Measurements from ENCODE around the gene ADAMTS12. TPM values are rescaled to one million over a fixed set of nuclear protein-coding genes. Genes with fewer than 3 reads are reported as not detected.

The ADAMTS12 gene
- total RNA-seq, 2 experiments from 2014 or later, result not detected

DNA sequence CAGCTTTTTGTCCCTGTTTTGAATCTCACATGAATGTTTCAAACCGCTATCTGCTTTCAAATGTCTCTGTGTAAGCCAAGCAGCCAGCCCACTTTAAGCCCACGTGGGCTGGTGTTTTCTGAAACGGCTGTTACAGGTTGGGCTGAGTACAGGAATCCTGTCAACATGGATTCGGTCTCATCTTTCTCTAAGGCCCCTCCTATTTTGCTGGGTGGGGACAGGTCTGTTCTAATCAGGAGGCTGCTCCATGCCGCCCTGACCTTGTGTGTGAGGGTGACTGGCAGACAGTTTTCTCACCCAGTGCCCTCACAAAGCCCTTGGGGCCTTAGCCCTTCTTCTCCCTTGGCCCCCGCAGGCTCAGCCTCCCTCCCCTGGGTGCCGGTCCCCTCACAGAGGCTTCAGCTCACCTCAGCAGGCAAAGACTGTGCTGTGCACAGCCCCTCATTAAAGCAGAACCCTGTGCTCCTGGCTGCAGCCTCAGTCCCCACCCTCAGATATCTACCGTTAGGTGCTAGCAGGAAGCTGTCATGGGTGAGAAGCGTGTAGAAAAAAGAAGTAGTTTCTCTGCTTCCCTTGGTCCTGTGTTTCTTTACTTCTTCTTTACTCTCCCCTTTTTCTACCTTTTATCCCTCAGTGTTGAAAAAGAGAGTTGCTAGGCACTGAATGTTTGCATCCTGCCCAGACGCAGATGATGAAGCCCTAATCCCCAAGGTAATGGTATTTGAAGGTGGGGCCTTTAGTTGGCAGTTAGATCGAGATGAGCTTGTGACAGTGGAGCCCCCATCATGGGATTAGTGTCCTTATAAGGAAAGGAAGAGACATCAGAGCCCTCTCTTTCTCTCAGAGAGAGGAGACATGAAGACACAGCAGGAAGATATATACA, 205.7 kb downstream of the ADAMTS12 start:
- no peak overlapping the region for H3K27ac Mint-ChIP-seq
- no peaks in the 10 kb centered on the region for H3K27me3 Mint-ChIP-seq
- ChIA-PET CTCF (interaction anchor here (0.6 kb wide), 1 partner anchor 120 kb away, joined by 4 read pairs; no protein-coding TSS in a partner anchor), POLR2A (no interaction called here)
- no peak overlapping the region for H3K4me3 Mint-ChIP-seq
- no peak for DNase-seq
- no peaks in the 10 kb centered on the region for H3K9me3 Mint-ChIP-seq
- H3K36me3 Mint-ChIP-seq (ENCODE audit: low read depth), result no peaks in the 10 kb centered on the region
- H3K4me1 Mint-ChIP-seq, result no peaks in the 10 kb centered on the region

DNA sequence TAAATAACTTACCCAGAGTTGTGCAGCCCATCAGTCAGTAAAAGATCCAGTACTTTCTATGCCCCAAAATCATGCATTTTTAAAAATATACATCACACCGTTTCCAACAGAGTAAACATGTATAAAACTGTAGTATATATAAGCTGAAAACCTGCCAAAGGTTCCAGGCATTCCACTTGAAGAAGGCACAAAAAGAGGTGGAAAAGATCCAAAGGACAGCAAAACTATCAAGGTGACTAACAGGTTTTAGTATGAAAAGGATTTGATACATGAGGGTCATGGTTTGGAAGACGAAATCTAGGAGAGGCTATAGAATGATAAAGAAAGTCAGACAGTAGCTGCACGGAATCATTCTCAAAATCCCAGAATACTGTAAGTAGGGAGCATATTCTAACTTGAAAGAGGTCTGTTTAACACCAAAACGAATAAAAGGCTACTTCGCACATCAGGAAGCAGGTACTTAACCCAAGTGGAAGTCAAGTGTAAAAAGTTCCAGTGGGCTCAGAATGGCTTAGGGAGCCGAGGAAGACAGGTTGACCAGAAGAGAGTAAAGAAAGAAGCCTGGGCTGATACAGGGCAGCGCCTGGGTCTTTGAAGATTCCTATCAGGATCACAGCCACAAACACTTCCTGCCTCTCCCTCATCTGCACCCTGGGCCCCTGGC, 207.2 kb downstream of the ADAMTS12 start:
- Mint-ChIP-seq H3K27ac (no peak overlapping the region), H3K4me3 (no peak overlapping the region), H3K4me1 (no peaks in the 10 kb centered on the region), H3K9me3 (no peaks in the 10 kb centered on the region), H3K27me3 (no peaks in the 10 kb centered on the region), H3K36me3 (ENCODE audit: low read depth) (no peaks in the 10 kb centered on the region)
- POLR2A ChIA-PET, result no interaction called here
- no peak for DNase-seq
- CTCF ChIA-PET, result no interaction called here

DNA sequence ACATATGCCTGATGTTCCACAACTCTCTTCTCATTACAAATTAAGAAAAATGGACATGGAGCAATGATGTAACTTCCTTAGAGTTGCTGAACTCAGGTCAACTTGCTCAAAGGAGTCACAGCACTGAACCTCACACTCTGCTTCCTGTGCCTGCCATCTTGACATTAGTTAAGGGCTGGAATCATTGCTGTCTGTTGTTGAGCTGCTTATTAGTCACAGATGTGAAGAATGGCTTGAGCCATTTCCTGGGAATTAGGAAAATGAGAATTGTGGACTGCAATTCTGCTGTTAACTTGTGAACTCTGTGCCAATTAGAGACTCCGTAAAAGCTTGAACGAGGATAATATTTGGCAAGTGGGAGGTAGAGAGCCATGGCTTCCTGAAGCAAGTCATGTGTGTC, 212.0 kb downstream of the ADAMTS12 start:
- ChIA-PET CTCF (no interaction called here), POLR2A (no interaction called here)
- Mint-ChIP-seq H3K27ac (no peak overlapping the region), H3K36me3 (ENCODE audit: low read depth) (no peaks in the 10 kb centered on the region), H3K9me3 (no peaks in the 10 kb centered on the region), H3K4me3 (no peak overlapping the region), H3K4me1 (no peaks in the 10 kb centered on the region), H3K27me3 (peaks cover 2% of the 10 kb centered on the region)
- no peak for DNase-seq

GRCh38 chr5:33675958-33676464, 215.8 kb downstream of the ADAMTS12 start:
- Mint-ChIP-seq H3K4me1 (no peaks in the 10 kb centered on the region), H3K27ac (no peak overlapping the region), H3K9me3 (no peaks in the 10 kb centered on the region), H3K36me3 (ENCODE audit: low read depth) (no peaks in the 10 kb centered on the region), H3K4me3 (no peak overlapping the region), H3K27me3 (peaks cover 2% of the 10 kb centered on the region)
- no peak for DNase-seq
- CTCF ChIA-PET, result no interaction called here
- POLR2A ChIA-PET, result no interaction called here

DNA sequence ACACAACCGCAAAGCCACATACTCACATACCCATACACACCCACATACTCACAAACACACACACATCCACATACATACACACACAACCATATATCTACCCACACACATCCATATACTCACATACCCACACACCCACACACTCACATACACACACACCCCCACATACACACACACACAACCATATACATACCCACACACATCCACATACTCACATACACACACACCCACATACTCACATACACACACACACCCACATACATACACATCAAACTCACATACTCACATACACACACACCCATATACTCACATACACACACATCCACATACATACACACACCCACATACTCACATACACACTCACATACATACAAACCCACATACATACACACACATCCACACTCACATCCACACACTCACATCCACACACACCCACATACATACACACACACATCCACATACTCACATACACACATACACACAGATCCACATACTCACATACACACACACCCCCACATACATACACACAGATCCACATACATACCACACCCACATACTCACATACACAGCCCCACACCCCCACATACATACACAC, 220.0 kb downstream of the ADAMTS12 start:
- Mint-ChIP-seq H3K4me1 (no peaks in the 10 kb centered on the region), H3K27me3 (peaks cover under 1% of the 10 kb centered on the region), H3K27ac (no peak overlapping the region), H3K4me3 (no peak overlapping the region), H3K9me3 (no peaks in the 10 kb centered on the region), H3K36me3 (ENCODE audit: low read depth) (no peaks in the 10 kb centered on the region)
- DNase-seq, result no peak
- CTCF ChIA-PET, result no interaction called here
- POLR2A ChIA-PET, result no interaction called here

GRCh38 chr5:33662722-33663427, 228.9 kb downstream of the ADAMTS12 start:
- no peak for DNase-seq
- Mint-ChIP-seq H3K27me3 (no peaks in the 10 kb centered on the region), H3K4me1 (no peaks in the 10 kb centered on the region), H3K36me3 (ENCODE audit: low read depth) (no peaks in the 10 kb centered on the region), H3K9me3 (no peaks in the 10 kb centered on the region), H3K27ac (no peak overlapping the region), H3K4me3 (no peak overlapping the region)
- CTCF ChIA-PET, result no interaction called here
- POLR2A ChIA-PET, result no interaction called here

DNA sequence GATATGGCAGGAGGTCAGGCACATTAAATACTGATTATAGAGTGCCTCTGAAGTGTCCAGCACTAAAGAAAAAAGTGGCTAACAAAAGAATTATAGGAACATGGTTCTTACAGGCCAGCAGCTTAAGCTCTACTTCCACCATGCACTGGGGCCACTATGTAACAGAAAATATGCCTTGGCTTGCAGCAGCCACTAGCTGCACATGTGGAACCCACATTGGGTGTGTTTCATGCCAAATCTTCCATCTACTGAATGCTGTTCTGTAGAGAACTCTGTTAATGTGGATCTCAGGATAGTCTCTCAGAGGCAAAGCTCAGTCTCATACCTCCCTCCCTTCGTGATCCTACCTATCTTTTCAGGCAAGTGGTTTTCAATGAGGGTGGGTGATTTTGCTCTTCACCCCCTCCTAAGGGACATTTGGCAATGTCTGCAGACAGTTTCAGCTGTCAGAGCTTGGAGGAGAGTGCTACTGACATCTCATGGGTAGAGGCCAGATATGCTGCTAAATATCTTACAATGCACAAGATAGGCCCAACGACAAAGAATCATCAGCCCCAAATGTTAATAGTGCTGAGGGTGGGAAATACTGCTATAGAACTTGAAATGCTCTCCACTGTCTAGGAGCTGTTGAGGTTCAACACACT, 232.1 kb downstream of the ADAMTS12 start:
- POLR2A ChIA-PET, result no interaction called here

GRCh38 chr5:33657804-33658440, 233.9 kb downstream of the ADAMTS12 start:
- CTCF ChIA-PET, result no interaction called here
- Mint-ChIP-seq H3K4me3 (no peak overlapping the region), H3K4me1 (no peaks in the 10 kb centered on the region), H3K27ac (no peak overlapping the region), H3K9me3 (no peaks in the 10 kb centered on the region), H3K27me3 (no peaks in the 10 kb centered on the region), H3K36me3 (ENCODE audit: low read depth) (no peaks in the 10 kb centered on the region)
- no peak for DNase-seq
- POLR2A ChIA-PET, result no interaction called here

More for the DNA sequence above, 232.1 kb downstream of the ADAMTS12 start:
- Mint-ChIP-seq H3K9me3 (no peaks in the 10 kb centered on the region), H3K4me3 (no peak overlapping the region), H3K4me1 (no peaks in the 10 kb centered on the region), H3K36me3 (ENCODE audit: low read depth) (no peaks in the 10 kb centered on the region), H3K27me3 (no peaks in the 10 kb centered on the region), H3K27ac (no peak overlapping the region)
- CTCF ChIA-PET, result no interaction called here
- DNase-seq, result no peak

DNA sequence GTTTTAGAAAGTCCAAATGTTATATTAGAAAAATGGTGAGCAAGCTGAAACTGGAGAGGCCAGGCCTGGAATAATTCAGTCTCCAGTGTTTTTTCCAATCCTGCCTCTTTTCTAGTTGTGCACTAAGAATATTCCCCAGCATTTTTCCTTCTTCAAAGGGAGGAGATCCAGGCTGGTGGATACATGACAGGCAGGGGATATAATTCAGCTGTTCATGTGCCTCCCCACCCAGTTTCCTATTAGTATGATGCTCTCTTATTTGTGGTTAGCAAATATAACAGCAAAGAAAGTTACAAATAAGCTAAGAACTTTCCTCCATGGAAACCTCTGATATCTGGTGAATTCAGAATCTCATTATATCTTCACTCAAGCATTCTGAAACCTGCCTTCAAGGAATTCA, 234.6 kb downstream of the ADAMTS12 start:
- Mint-ChIP-seq H3K9me3 (no peaks in the 10 kb centered on the region), H3K36me3 (ENCODE audit: low read depth) (no peaks in the 10 kb centered on the region)
- CTCF ChIA-PET, result no interaction called here

GRCh38 chr5:33650911-33651310, 240.9 kb downstream of the ADAMTS12 start:
- CTCF ChIA-PET, result no interaction called here
- no peak overlapping the region for H3K27ac Mint-ChIP-seq

More for the DNA sequence above, 234.6 kb downstream of the ADAMTS12 start:
- Mint-ChIP-seq H3K27me3 (no peaks in the 10 kb centered on the region), H3K4me1 (no peaks in the 10 kb centered on the region), H3K27ac (no peak overlapping the region), H3K4me3 (no peak overlapping the region)
- POLR2A ChIA-PET, result no interaction called here
- DNase-seq, result no peak

GRCh38 chr5:33649549-33650482, 242.0 kb downstream of the ADAMTS12 start:
- DNase-seq, result no peak
- Mint-ChIP-seq H3K27ac (no peak overlapping the region), H3K36me3 (ENCODE audit: low read depth) (no peaks in the 10 kb centered on the region), H3K9me3 (peaks cover 2% of the 10 kb centered on the region), H3K4me1 (no peaks in the 10 kb centered on the region), H3K27me3 (no peaks in the 10 kb centered on the region), H3K4me3 (no peak overlapping the region)
- POLR2A ChIA-PET, result no interaction called here
- CTCF ChIA-PET, result no interaction called here

More at GRCh38 chr5:33650911-33651310, 240.9 kb downstream of the ADAMTS12 start:
- DNase-seq, result no peak
- H3K4me1 Mint-ChIP-seq, result no peaks in the 10 kb centered on the region
- POLR2A ChIA-PET, result no interaction called here
- H3K27me3 Mint-ChIP-seq, result no peaks in the 10 kb centered on the region
- no peak overlapping the region for H3K4me3 Mint-ChIP-seq
- H3K36me3 Mint-ChIP-seq (ENCODE audit: low read depth), result no peaks in the 10 kb centered on the region
- no peaks in the 10 kb centered on the region for H3K9me3 Mint-ChIP-seq

Data from activated CD4-positive, alpha-beta memory T cell treated with anti-CD3 and anti-CD28 coated beads, Interleukin-2, amount 10 ng/mL, durations not matched to agents 7 days and 5 days (primary cell).